Fibroblast of lung (primary cell): Measurements from ENCODE around the gene IGFL4. TPM values are rescaled to one million over a fixed set of nuclear protein-coding genes. Genes with fewer than 3 reads are reported as not detected.

Experiments used
- DNase-seq, 2 donors: peaks; one replicate each; pipeline versions ENCODE4 v3.0.0 to v3.0.0-alpha.2; 2010; ENCODE audit warnings: low read depth in 2 of 2
- H2AFZ ChIP-seq: 2 replicates; pipeline ENCODE4 v1.5.1; 2012; ENCODE audit warnings: low read length, control low read depth, inconsistent platforms
- H3K27ac ChIP-seq: 2 replicates; pipeline ENCODE4 v1.5.1; 2011; ENCODE audit warnings: low read length, control low read depth; ENCODE audit not compliant: insufficient read depth
- H3K27me3 ChIP-seq: 2 replicates; pipeline ENCODE4 v1.5.1; 2011; ENCODE audit warnings: mild to moderate bottlenecking, low read length; ENCODE audit not compliant: control insufficient read depth, insufficient read depth
- H3K36me3 ChIP-seq: 2 replicates; pipeline ENCODE4 v1.5.1; 2011; ENCODE audit warnings: low read length; ENCODE audit not compliant: control insufficient read depth, insufficient read depth
- H3K4me1 ChIP-seq: 2 replicates; pipeline ENCODE4 v1.5.1; 2011; ENCODE audit warnings: low read length; ENCODE audit not compliant: control insufficient read depth, insufficient read depth; ENCODE audit errors: extremely low read depth
- H3K4me2 ChIP-seq: 2 replicates; pipeline ENCODE4 v1.5.1; 2011; ENCODE audit warnings: low read length, control low read depth; ENCODE audit not compliant: insufficient read depth; ENCODE audit errors: extremely low read depth
- H3K4me3 ChIP-seq, 4 experiments: fragments of 200-600 bp in 1 of 4; sonication (generic) in 1 of 4; replicated peaks in 1 of 4; 2 replicates each; pipeline ENCODE4 v1.5.1; 2011 to 2016; ENCODE audit warnings: low read length in 4 of 4, low read depth in 3 of 4, mild to moderate bottlenecking in 3 of 4, control low read depth in 2 of 4, inconsistent platforms in 1 of 4, mixed read lengths in 1 of 4; ENCODE audit not compliant: insufficient read depth in 1 of 4; ENCODE audit errors: control extremely low read depth in 1 of 4
- H3K79me2 ChIP-seq: 2 replicates; pipeline ENCODE4 v1.5.1; 2012; ENCODE audit warnings: mild to moderate bottlenecking, low read length, inconsistent platforms; ENCODE audit not compliant: control insufficient read depth, insufficient read depth
- H3K9ac ChIP-seq: 2 replicates; pipeline ENCODE4 v1.5.1; 2011; ENCODE audit warnings: mild to moderate bottlenecking, low read length, control low read depth; ENCODE audit not compliant: insufficient read depth
- H3K9me3 ChIP-seq: 2 replicates; pipeline ENCODE4 v1.5.1; 2012; ENCODE audit warnings: low read depth, low read length; ENCODE audit not compliant: control insufficient read depth, insufficient read depth
- H4K20me1 ChIP-seq: 2 replicates; pipeline ENCODE4 v1.5.1; 2011; ENCODE audit warnings: low read length; ENCODE audit not compliant: control insufficient read depth, insufficient read depth; ENCODE audit errors: extremely low read depth
- CTCF ChIP-seq, 2 donors: IDR thresholded peaks in 1 of 2; conservative IDR thresholded peaks in 1 of 2; 1 replicate in 1 of 2; 2 replicates in 1 of 2; pipeline ENCODE4 v1.5.1; 2011 to 2012; ENCODE audit warnings: low read length in 2 of 2, control low read depth in 1 of 2, inconsistent platforms in 1 of 2, low read depth in 1 of 2, mild to moderate bottlenecking in 1 of 2
- EZH2 ChIP-seq: IDR thresholded peaks from 2 replicates; pipeline ENCODE4 v1.5.1; 2012; ENCODE audit warnings: low read length, control low read depth, mild to moderate bottlenecking; ENCODE audit errors: missing control alignments
- polyA plus RNA-seq, 2 donors: library from polyadenylated mRNA; depleted of rRNA in 1 of 2; stranded (reverse) in 1 of 2; unstranded in 1 of 2; fragments of >200 nt; gene quantifications; 2 replicates each; pipeline ENCODE4 v1.2.1, GENCODE V29; 2011 to 2012; ENCODE audit warnings: missing spikeins in 1 of 2
- total RNA-seq: library from RNA; depleted of rRNA; stranded (reverse); fragments of >200 nt; gene quantifications from 2 replicates; pipeline ENCODE4 v1.2.1, GENCODE V29; 2014

IGFL4 gene
- total and polyA plus RNA-seq, 2 donors (not counting 1 experiment from before 2014, with no cell fraction given) = not detected

- Histone ChIP-seq H2AFZ (no peak overlapping the region), H4K20me1 (no peaks in the 10 kb centered on the region), H3K4me3 (no peak overlapping the region), H3K4me1 (peaks cover 2% of the 10 kb centered on the region), H3K27me3 (no peaks in the 10 kb centered on the region), H3K36me3 (no peaks in the 10 kb centered on the region), H3K4me2 (no peak overlapping the region), H3K9me3 (no peaks in the 10 kb centered on the region), H3K79me2 (no peaks in the 10 kb centered on the region), H3K9ac (no peak overlapping the region), H3K27ac (no peak overlapping the region)
- DNase-seq = no peak
- TF ChIP-seq EZH2 (no peak), CTCF (conservative IDR thresholded peaks at IDR 0.05 in 1 of 2, IDR thresholded peaks at IDR 0.05 in 1 of 2; ENCODE audit: low read depth in 1 of 2, low read length in 2 of 2) (no peak)
Measured at GRCh38 chr19:45990113-45990728, 50.6 kb downstream of the IGFL4 start.

Other genes starting within 250 kb of the IGFL4 start
- 24.4 and 33.5 TPM in 2 replicates for gene DMWD, start 248.2 kb downstream of the IGFL4 start, total RNA-seq
- 18.1 and 18.7 TPM in 2 replicates for gene DMWD, start 248.2 kb downstream of the IGFL4 start, polyA plus RNA-seq
- gene RSPH6A, start 225.7 kb downstream of the IGFL4 start, total RNA-seq = 0.17 TPM in 1 of 2 replicates, not detected in the other
- gene RSPH6A, start 225.7 kb downstream of the IGFL4 start, polyA plus RNA-seq = not detected in 2 replicates
- gene SYMPK, start 177.9 kb downstream of the IGFL4 start, total RNA-seq = 22.3 and 32.2 TPM in 2 replicates
- gene SYMPK, start 177.9 kb downstream of the IGFL4 start, polyA plus RNA-seq = 48.2 and 48.3 TPM in 2 replicates
- gene FOXA3, start 176.7 kb downstream of the IGFL4 start, total RNA-seq = not detected in 2 replicates
- not detected in 2 replicates for gene FOXA3, start 176.7 kb downstream of the IGFL4 start, polyA plus RNA-seq
- 22.9 and 23.1 TPM in 2 replicates for gene IRF2BP1, start 154.9 kb downstream of the IGFL4 start, total RNA-seq
- gene IRF2BP1, start 154.9 kb downstream of the IGFL4 start, polyA plus RNA-seq = 3.6 and 4.0 TPM in 2 replicates
- 1.3 TPM in 2 replicates for gene MYPOP, start 138.4 kb downstream of the IGFL4 start, total RNA-seq
- 0.81 and 1.1 TPM in 2 replicates for gene MYPOP, start 138.4 kb downstream of the IGFL4 start, polyA plus RNA-seq
- not detected in 2 replicates for gene NANOS2, start 126.2 kb downstream of the IGFL4 start, total RNA-seq
- gene NANOS2, start 126.2 kb downstream of the IGFL4 start, polyA plus RNA-seq = not detected in 2 replicates
- gene NOVA2, start 67.1 kb downstream of the IGFL4 start, total RNA-seq = not detected in 2 replicates
- gene NOVA2, start 67.1 kb downstream of the IGFL4 start, polyA plus RNA-seq = 0.01 and 0.03 TPM in 2 replicates
- 5.6 and 8.9 TPM in 2 replicates for gene CCDC61, start 45.5 kb downstream of the IGFL4 start, total RNA-seq
- 4.5 and 5.0 TPM in 2 replicates for gene CCDC61, start 45.5 kb downstream of the IGFL4 start, polyA plus RNA-seq
- not detected in 2 replicates for gene PGLYRP1, start 17.9 kb downstream of the IGFL4 start, total RNA-seq
- gene PGLYRP1, start 17.9 kb downstream of the IGFL4 start, polyA plus RNA-seq = not detected in 2 replicates
- gene IGFL3, start 83.7 kb upstream of the IGFL4 start, total RNA-seq = not detected in 2 replicates
- gene IGFL3, start 83.7 kb upstream of the IGFL4 start, polyA plus RNA-seq = not detected in 2 replicates
- not detected in 2 replicates for gene IGFL2, start 107.2 kb upstream of the IGFL4 start, total RNA-seq
- gene IGFL2, start 107.2 kb upstream of the IGFL4 start, polyA plus RNA-seq = not detected in 2 replicates
- not detected in 2 replicates for gene IGFL1, start 188.7 kb upstream of the IGFL4 start, total RNA-seq
- gene IGFL1, start 188.7 kb upstream of the IGFL4 start, polyA plus RNA-seq = not detected in 2 replicates